Dermis blood vessel endothelial cell (primary cell): ENCODE results near the gene ZNF101. TPM values are rescaled to one million over a fixed set of nuclear protein-coding genes. Genes with fewer than 3 reads are reported as not detected.

Source experiments
- DNase-seq: peaks from one replicate; pipeline ENCODE4 v3.0.0; 2010
- total RNA-seq: library from RNA; depleted of rRNA; stranded (reverse); fragments of >200 nt; gene quantifications from 2 replicates; pipeline ENCODE4 v1.2.3, GENCODE V29; 2014

ZNF101 gene
- total RNA-seq, 1 donor from 2014 or later: 20.4 TPM

DNA sequence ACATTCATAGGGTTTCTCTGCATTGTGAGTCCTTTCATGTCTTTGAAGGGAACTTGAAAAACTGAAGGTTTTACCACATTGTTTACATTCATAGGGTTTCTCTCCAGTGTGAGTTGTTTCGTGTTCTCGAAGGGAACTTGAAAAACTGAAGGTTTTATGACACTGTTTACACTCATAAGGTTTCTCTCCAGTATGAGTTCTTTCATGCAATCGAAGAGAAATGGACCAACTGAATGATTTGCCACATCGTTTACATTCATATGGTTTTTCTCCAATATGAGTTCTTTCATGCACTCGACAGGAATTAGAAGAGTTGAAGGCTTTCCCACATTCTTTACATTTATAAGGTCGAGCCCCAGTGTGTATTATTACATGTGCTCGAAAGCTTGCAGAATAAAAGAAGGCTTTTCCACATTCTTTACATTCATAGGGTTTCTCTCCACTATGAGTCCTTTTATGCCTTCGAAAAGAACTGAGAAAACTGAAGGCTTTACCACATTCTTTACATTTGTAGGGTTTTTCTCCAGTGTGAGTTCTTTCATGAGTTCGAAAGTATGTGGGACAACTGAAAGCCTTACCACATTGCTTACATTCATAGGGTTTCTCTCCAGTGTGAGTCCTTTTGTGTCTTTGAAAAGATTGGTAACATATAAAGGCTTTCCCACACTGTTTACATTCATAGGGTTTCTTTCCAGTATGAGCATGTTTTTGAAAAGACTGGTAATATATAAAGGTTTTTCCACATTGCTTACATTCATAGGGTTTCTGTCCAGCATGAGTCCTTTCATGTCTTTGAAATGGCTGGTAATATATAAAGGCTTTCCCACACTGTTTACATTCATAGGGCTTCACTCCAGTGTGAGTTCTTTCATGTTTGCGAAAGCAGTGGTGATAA is 43.5 kb downstream of the ZNF101 start:
- peak; percentile 1 for DNase-seq

DNA sequence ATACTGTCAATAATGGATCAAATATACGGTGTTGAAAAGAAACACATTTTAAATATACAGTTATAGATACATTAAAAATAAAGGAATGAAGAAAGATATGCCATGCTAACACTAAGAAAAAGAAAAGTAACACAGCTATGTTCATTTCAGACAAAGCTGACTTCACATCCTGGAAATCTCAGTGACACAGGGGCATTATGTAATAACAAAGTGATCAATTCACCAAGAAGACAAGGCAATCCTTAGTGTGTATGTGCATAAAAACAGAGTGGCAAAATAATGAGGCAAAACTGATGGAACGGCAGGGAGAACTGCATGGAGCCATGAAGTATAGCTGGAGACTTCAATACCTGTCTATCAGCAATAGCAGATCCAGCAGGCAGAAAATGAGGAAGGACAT is 51.2 kb downstream of the ZNF101 start:
- DNase-seq: no peak

DNA sequence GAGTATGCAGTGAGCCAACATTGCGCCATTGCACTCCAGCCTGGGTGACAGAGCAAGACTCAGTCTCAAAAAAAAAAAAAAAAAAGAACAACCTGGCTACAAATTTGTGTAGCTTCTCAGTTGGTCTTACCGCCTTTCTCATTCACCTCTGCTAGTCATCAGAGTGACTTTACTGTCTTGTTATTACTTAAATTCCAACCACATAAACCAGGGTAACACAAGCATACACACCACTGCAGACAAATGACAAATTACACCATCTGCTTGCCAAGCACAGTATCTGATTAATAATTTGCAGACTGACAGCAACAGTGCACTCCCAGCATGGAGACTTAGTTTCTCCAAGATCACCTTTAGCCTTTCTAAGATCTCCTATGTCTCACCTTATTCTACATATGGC is 53.3 kb downstream of the ZNF101 start:
- DNase-seq: no peak

DNA sequence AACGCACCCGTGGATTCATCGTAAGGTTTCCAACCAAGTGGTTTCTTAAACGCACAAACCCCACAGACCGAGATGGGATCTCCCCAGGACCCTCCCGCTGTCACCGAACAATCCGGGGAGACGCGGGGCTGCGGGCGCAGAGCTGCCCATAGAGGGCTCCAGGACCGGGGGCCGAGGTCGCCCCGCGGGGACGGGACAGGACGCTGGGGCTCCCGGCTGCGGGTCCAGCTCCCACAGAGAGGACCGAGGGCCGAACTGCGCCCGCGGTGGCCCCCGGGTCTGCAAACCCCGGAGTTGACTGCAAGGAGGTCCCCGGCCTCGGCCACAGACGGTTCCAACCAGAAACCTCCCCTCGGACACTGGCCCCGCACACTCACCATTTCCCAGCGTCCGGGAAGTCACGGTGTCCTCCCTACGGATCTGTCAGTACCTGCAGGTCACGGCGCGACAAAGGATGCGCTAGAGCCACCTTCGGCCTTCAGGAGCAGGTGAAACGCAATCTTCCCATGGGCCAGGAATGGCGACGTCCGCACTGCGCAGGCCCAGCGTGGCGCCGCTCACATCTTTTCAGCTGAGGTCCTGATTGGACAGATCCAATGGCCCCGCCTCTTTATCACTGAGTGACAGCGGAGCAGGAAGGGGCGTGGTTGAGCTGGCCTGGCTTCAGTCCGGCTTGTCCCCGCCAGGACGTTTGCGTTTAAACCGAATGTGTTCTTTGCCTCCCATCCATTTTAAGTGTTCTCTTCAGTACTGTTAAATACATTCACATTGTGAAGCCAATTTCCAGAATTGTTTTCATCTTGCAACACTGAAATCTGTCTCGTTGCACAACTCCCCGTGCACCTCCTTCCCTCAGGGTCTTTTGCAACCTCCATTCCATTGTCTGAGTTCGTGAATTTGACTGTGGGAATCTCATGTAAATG is 64.2 kb downstream of the ZNF101 start, which contains the start of gene ZNF14:
Gene ZNF14, minus strand, starts transcription at position 534 of the 923 bp plus-strand sequence. Its CDS starts 154 bp downstream, at position 380.
- peak; percentile 96 for DNase-seq

Other genes starting within 250 kb of the ZNF101 start
- 0.68 and 1.4 TPM in 2 replicates for gene TSSK6, start 153.3 kb upstream of the ZNF101 start, total RNA-seq
- 95.3 and 191 TPM in 2 replicates for gene NDUFA13, start 152.6 kb upstream of the ZNF101 start, total RNA-seq
- gene YJEFN3, start 139.9 kb upstream of the ZNF101 start, total RNA-seq: 0.14 and 0.17 TPM in 2 replicates
- 0.17 TPM in 1 of 2 replicates, not detected in the other for gene CILP2, start 130.6 kb upstream of the ZNF101 start, total RNA-seq
- gene PBX4, start 50.2 kb upstream of the ZNF101 start, total RNA-seq: 0.05 TPM in 1 of 2 replicates, not detected in the other
- 0.42 and 1.0 TPM in 2 replicates for gene LPAR2, start 40.6 kb upstream of the ZNF101 start, total RNA-seq
- 6.5 and 12.6 TPM in 2 replicates for gene GMIP, start 25.2 kb upstream of the ZNF101 start, total RNA-seq
- 36.8 and 188 TPM in 2 replicates for gene ATP13A1, start 5.2 kb upstream of the ZNF101 start, total RNA-seq
- 6.0 and 8.2 TPM in 2 replicates for gene ZNF14, start 64.3 kb downstream of the ZNF101 start, total RNA-seq
- gene ZNF506, start 152.9 kb downstream of the ZNF101 start, total RNA-seq: 11.4 and 16.3 TPM in 2 replicates
- gene ZNF253, start 197.0 kb downstream of the ZNF101 start, total RNA-seq: 4.7 and 6.3 TPM in 2 replicates
- gene ZNF93, start 232.1 kb downstream of the ZNF101 start, total RNA-seq: 6.0 and 11.7 TPM in 2 replicates